ENCODE data around the gene TSPAN12. TPM values are rescaled to one million over a fixed set of nuclear protein-coding genes. Genes with fewer than 3 reads are reported as not detected.

TSPAN12 gene
- total and polyA plus RNA-seq, 2 donors (not counting 1 experiment from before 2014, with no cell fraction given): not detected

DNA sequence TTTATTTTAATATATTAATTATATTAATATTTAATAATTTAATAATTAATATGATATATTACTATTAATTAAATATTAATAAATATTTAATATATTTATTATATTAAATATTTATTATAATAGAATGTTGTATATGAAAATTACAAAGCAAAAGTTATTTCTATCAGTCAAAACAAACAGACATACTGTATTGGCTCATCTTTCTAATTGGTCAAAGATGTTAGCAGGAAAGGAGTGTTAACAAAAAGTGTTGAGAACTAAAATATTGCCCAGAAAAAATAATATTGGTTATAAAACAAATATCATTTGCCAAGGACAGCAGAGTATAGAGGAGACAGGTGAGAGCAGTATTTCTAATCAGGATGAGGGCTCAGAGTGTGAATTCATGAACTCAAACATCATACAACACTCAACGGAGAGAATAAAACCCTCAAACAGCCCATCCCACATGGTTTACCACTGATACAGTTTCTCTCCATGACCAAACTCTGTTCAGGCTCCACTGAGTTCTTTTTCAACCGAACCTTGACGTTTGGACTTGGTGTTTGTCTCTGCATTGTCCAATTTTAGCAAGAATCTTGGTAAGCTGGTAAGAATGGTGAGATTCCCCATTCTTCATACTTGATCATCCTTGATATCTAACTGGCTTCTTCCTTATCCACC, 58.0 kb downstream of the TSPAN12 start:
- H3K4me3 Mint-ChIP-seq: no peak overlapping the region
- Histone ChIP-seq H3K27ac (ENCODE audit: low read length in 2 of 2) (no peak overlapping the region), H3K9ac (ENCODE audit: low read length) (no peak overlapping the region), H3K36me3 (replicated peaks in 1 of 2; ENCODE audit: control extremely low read depth in 1 of 2, control insufficient read depth in 1 of 2, extremely low read depth in 1 of 2, insufficient read depth in 2 of 2, low read length in 1 of 2) (no peaks in the 10 kb centered on the region), H4K20me1 (ENCODE audit: control insufficient read depth, insufficient read depth, low read length, poor library complexity, severe bottlenecking) (no peaks in the 10 kb centered on the region), H3K4me2 (replicated peaks; ENCODE audit: low read depth, low read length, poor library complexity, severe bottlenecking) (no peak overlapping the region), H2AFZ (ENCODE audit: insufficient read depth, low read depth, low read length, poor library complexity, severe bottlenecking) (no peak overlapping the region), H3K79me2 (ENCODE audit: control insufficient read depth, insufficient read depth, low read length) (no peaks in the 10 kb centered on the region), H3K9me3 (ENCODE audit: control extremely low read depth in 1 of 3, control insufficient read depth in 2 of 3, insufficient read depth in 1 of 3, low read length in 2 of 3) (no peaks in the 10 kb centered on the region), H3K4me3 (ENCODE audit: control extremely low read depth in 1 of 5, extremely low read depth in 1 of 5, insufficient read depth in 1 of 5, low read depth in 2 of 5, low read length in 4 of 5) (no peak overlapping the region), H3K4me1 (ENCODE audit: control insufficient read depth in 2 of 2, insufficient read depth in 2 of 2, low read length in 2 of 2) (no peaks in the 10 kb centered on the region), H3K27me3 (replicated peaks in 1 of 4; ENCODE audit: control extremely low read depth in 1 of 4, control insufficient read depth in 3 of 4, insufficient read depth in 4 of 4, low read length in 3 of 4) (peaks cover 0 to 2% (median 0%) of the 10 kb centered on the region in 4 experiments)
- no CpG with 5 or more reads among the region's 3 CpGs for WGBS (ENCODE audit: insufficient coverage)
- H3K4me1 Mint-ChIP-seq: no peaks in the 10 kb centered on the region
- intact Hi-C loops (cut with micrococcal nuclease): loop anchor here (10.0 kb wide), 1 partner anchor 535 kb away; no protein-coding TSS in a partner anchor
- ChIA-PET POLR2A (no interaction called here), CTCF (interaction anchor here (1.7 kb wide), 1 partner anchor 8 kb away, joined by 5 read pairs; no protein-coding TSS in a partner anchor)
- TF ChIP-seq, protein P1, sequence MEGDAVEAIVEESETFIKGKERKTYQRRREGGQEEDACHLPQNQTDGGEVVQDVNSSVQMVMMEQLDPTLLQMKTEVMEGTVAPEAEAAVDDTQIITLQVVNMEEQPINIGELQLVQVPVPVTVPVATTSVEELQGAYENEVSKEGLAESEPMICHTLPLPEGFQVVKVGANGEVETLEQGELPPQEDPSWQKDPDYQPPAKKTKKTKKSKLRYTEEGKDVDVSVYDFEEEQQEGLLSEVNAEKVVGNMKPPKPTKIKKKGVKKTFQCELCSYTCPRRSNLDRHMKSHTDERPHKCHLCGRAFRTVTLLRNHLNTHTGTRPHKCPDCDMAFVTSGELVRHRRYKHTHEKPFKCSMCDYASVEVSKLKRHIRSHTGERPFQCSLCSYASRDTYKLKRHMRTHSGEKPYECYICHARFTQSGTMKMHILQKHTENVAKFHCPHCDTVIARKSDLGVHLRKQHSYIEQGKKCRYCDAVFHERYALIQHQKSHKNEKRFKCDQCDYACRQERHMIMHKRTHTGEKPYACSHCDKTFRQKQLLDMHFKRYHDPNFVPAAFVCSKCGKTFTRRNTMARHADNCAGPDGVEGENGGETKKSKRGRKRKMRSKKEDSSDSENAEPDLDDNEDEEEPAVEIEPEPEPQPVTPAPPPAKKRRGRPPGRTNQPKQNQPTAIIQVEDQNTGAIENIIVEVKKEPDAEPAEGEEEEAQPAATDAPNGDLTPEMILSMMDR (IDR thresholded peaks at IDR 0.05): no peak
- no peak for TF ChIP-seq EZH2 (IDR thresholded peaks at IDR 0.05; ENCODE audit: borderline replicate concordance, insufficient read depth, low read depth, low read length, poor library complexity, severe bottlenecking)
- ATAC-seq (ENCODE audit: low read depth) (no peak), DNase-seq (no peak)
- no peak overlapping the region for H3K27ac Mint-ChIP-seq
- H3K27me3 Mint-ChIP-seq: peaks cover 4% of the 10 kb centered on the region
- no peaks in the 10 kb centered on the region for H3K9me3 Mint-ChIP-seq (ENCODE audit: insufficient read depth)

DNA sequence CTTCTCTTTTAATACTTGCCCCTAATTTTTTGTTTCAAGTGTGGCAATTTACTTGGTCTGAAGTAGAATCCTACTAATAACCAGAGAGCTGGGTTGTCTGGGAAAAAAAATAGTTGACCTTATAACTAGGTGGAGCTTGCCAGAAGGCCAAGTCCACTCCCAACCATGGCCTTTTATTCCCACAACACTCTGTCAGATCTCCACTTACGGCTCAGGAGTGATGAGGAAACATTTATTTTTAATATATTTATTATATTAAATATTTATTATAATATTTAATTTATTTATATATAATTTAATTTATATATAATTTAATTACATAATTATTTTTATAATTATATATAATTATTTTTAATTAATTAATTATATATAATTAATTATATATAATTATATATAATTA, 58.8 kb downstream of the TSPAN12 start:
- no peaks in the 10 kb centered on the region for H3K4me1 Mint-ChIP-seq
- Histone ChIP-seq H4K20me1 (ENCODE audit: control insufficient read depth, insufficient read depth, low read length, poor library complexity, severe bottlenecking) (no peaks in the 10 kb centered on the region), H3K9me3 (ENCODE audit: control extremely low read depth in 1 of 3, control insufficient read depth in 2 of 3, insufficient read depth in 1 of 3, low read length in 2 of 3) (no peaks in the 10 kb centered on the region), H3K4me2 (replicated peaks; ENCODE audit: low read depth, low read length, poor library complexity, severe bottlenecking) (no peak overlapping the region), H3K4me1 (ENCODE audit: control insufficient read depth in 2 of 2, insufficient read depth in 2 of 2, low read length in 2 of 2) (no peaks in the 10 kb centered on the region), H3K27ac (ENCODE audit: low read length in 2 of 2) (no peak overlapping the region), H3K79me2 (ENCODE audit: control insufficient read depth, insufficient read depth, low read length) (no peaks in the 10 kb centered on the region), H3K27me3 (replicated peaks in 1 of 4; ENCODE audit: control extremely low read depth in 1 of 4, control insufficient read depth in 3 of 4, insufficient read depth in 4 of 4, low read length in 3 of 4) (peaks cover 0 to 2% (median 0%) of the 10 kb centered on the region in 4 experiments), H3K9ac (ENCODE audit: low read length) (no peak overlapping the region), H2AFZ (ENCODE audit: insufficient read depth, low read depth, low read length, poor library complexity, severe bottlenecking) (no peak overlapping the region), H3K36me3 (replicated peaks in 1 of 2; ENCODE audit: control extremely low read depth in 1 of 2, control insufficient read depth in 1 of 2, extremely low read depth in 1 of 2, insufficient read depth in 2 of 2, low read length in 1 of 2) (no peaks in the 10 kb centered on the region), H3K4me3 (ENCODE audit: control extremely low read depth in 1 of 5, extremely low read depth in 1 of 5, insufficient read depth in 1 of 5, low read depth in 2 of 5, low read length in 4 of 5) (no peak overlapping the region)
- H3K9me3 Mint-ChIP-seq (ENCODE audit: insufficient read depth): no peaks in the 10 kb centered on the region
- WGBS (ENCODE audit: insufficient coverage): no CpG with 5 or more reads among the region's 1 CpG
- CTCF ChIA-PET: interaction anchor here (0.7 kb wide), 1 partner anchor 309 kb away, joined by 4 read pairs; no protein-coding TSS in a partner anchor
- peaks cover 4% of the 10 kb centered on the region for H3K27me3 Mint-ChIP-seq
- no peak overlapping the region for H3K4me3 Mint-ChIP-seq
- TF ChIP-seq, protein P1 (IDR thresholded peaks at IDR 0.05): no peak
- no peak for TF ChIP-seq EZH2 (IDR thresholded peaks at IDR 0.05; ENCODE audit: borderline replicate concordance, insufficient read depth, low read depth, low read length, poor library complexity, severe bottlenecking)
- no peak for ATAC-seq (ENCODE audit: low read depth)
- intact Hi-C loops (cut with micrococcal nuclease): loop anchor here (10.0 kb wide), 1 partner anchor 536 kb away; no protein-coding TSS in a partner anchor
- POLR2A ChIA-PET: no interaction called here
- DNase-seq: no peak
- H3K27ac Mint-ChIP-seq: no peak overlapping the region
